ENCODE results near the gene KCNQ2.

GRCh38 chr20:63508072-63508768 lies 35.8 kb upstream of the KCNQ2 start:
- TF ChIP-seq CTCF (IDR thresholded peaks at IDR 0.05; ENCODE audit: low read depth, low read length) (no peak), EZH2phosphoT487 (IDR thresholded peaks at IDR 0.05; ENCODE audit: low read depth) (no peak)

All from OCI-LY3 (cell line).